Keratinocyte (primary cell): ENCODE results near the gene C15orf39. TPM values are rescaled to one million over a fixed set of nuclear protein-coding genes. Genes with fewer than 3 reads are reported as not detected.

ENCODE experiments used
- DNase-seq: peaks from one replicate; pipeline ENCODE4 v3.0.0-alpha.2; 2011; ENCODE audit warnings: low read depth, missing footprints, low spot score
- FAIRE-seq: peaks from 2 replicates; lab custom pipeline; 2011; peaks lifted over from hg19 to GRCh38; lab: Jason Lieb, UNC
- H2AFZ ChIP-seq: 2 replicates; pipeline ENCODE4 v1.6.0; 2012; ENCODE audit warnings: low read length, control low read depth, inconsistent platforms; ENCODE audit not compliant: control insufficient read depth
- H3K27ac ChIP-seq: 2 replicates; pipeline ENCODE4 v1.5.1; 2011; ENCODE audit warnings: low read length; ENCODE audit not compliant: control insufficient read depth, insufficient read depth
- H3K27me3 ChIP-seq: 3 replicates; pipeline ENCODE4 v1.6.0; 2011; ENCODE audit warnings: low read length; ENCODE audit not compliant: control insufficient read depth, insufficient read depth; ENCODE audit errors: extremely low read depth
- H3K36me3 ChIP-seq, 2 experiments: 2 replicates in 1 of 2; 3 replicates in 1 of 2; pipeline ENCODE4 v1.5.1; 2011; ENCODE audit warnings: low read length in 2 of 2, mild to moderate bottlenecking in 1 of 2; ENCODE audit not compliant: control insufficient read depth in 2 of 2, insufficient read depth in 2 of 2; ENCODE audit errors: extremely low read depth in 1 of 2
- H3K4me1 ChIP-seq: 3 replicates; pipeline ENCODE4 v1.5.1; 2011; ENCODE audit warnings: low read length; ENCODE audit not compliant: control insufficient read depth, insufficient read depth; ENCODE audit errors: extremely low read depth
- H3K4me2 ChIP-seq: 3 replicates; pipeline ENCODE4 v1.6.0; 2011; ENCODE audit warnings: low read depth, low read length; ENCODE audit not compliant: control insufficient read depth, insufficient read depth; ENCODE audit errors: extremely low read depth
- H3K4me3 ChIP-seq, 3 experiments: fragments of 200-600 bp in 1 of 3; sonication (generic) in 1 of 3; 2 replicates in 2 of 3; 3 replicates in 1 of 3; pipeline ENCODE4 v1.5.1; 2011 to 2016; ENCODE audit warnings: low read length in 3 of 3, mild to moderate bottlenecking in 3 of 3, control low read depth in 2 of 3, inconsistent platforms in 1 of 3, low read depth in 1 of 3, mixed read lengths in 1 of 3, mixed run types in 1 of 3, moderate library complexity in 1 of 3; ENCODE audit not compliant: control insufficient read depth in 2 of 3, insufficient read depth in 2 of 3; ENCODE audit errors: extremely low read depth in 1 of 3
- H3K79me2 ChIP-seq: 2 replicates; pipeline ENCODE4 v1.6.0; 2012; ENCODE audit warnings: low read length; ENCODE audit not compliant: control insufficient read depth, insufficient read depth
- H3K9ac ChIP-seq: 3 replicates; pipeline ENCODE4 v1.6.0; 2011; ENCODE audit warnings: low read length; ENCODE audit not compliant: control insufficient read depth, insufficient read depth; ENCODE audit errors: extremely low read depth
- H3K9me1 ChIP-seq: 3 replicates; pipeline ENCODE4 v1.6.0; 2011; ENCODE audit warnings: low read length; ENCODE audit not compliant: control insufficient read depth, insufficient read depth; ENCODE audit errors: extremely low read depth
- H3K9me3 ChIP-seq: 2 replicates; pipeline ENCODE4 v1.5.1; 2012; ENCODE audit warnings: low read depth, low read length; ENCODE audit not compliant: control insufficient read depth
- H4K20me1 ChIP-seq: 3 replicates; pipeline ENCODE4 v1.6.0; 2011; ENCODE audit warnings: low read length; ENCODE audit not compliant: control insufficient read depth, insufficient read depth; ENCODE audit errors: extremely low read depth
- CTCF ChIP-seq, 3 experiments: IDR thresholded peaks in 1 of 3; conservative IDR thresholded peaks in 1 of 3; optimal IDR thresholded peaks in 1 of 3; 2 replicates in 2 of 3; 3 replicates in 1 of 3; pipeline versions ENCODE3 to v1.5.1; 2011; ENCODE audit warnings: low read length in 3 of 3, mild to moderate bottlenecking in 3 of 3, moderate library complexity in 2 of 3, control low read depth in 1 of 3, inconsistent platforms in 1 of 3; ENCODE audit not compliant: insufficient read depth in 2 of 3; ENCODE audit errors: extremely low read depth in 1 of 3
- EZH2 ChIP-seq: IDR thresholded peaks from one replicate; pipeline ENCODE4 v1.6.1; 2012; ENCODE audit warnings: inconsistent platforms, mild to moderate bottlenecking, low read length, moderate library complexity
- dilution Hi-C: fragments of 300-500 bp; cut with MboI; formaldehyde crosslinking; loops from one replicate; pipeline ENCODE4 v1.7.0; 2020; ENCODE audit warnings: low sequenced_read_pairs; ENCODE audit not compliant: extremely low pct_ligation_motif_present
- polyA plus RNA-seq, 5 experiments: library from polyadenylated mRNA; depleted of rRNA in 3 of 5; stranded (reverse) in 3 of 5; stranded (forward) in 1 of 5; unstranded in 1 of 5; fragments of >200 nt; gene quantifications; 1 replicate in 1 of 5; 2 replicates in 3 of 5; 3 replicates in 1 of 5; pipeline versions ENCODE4 v1.2.1 to v1.2.3, GENCODE V29; 2011 to 2012; ENCODE audit warnings: missing spikeins in 2 of 5, low read depth in 1 of 5, low replicate concordance in 1 of 5

C15orf39 gene
- polyA plus RNA-seq, 1 donor (not counting 4 experiments of a cell fraction or from before 2014, with no cell fraction given) = 1.8 TPM

DNA sequence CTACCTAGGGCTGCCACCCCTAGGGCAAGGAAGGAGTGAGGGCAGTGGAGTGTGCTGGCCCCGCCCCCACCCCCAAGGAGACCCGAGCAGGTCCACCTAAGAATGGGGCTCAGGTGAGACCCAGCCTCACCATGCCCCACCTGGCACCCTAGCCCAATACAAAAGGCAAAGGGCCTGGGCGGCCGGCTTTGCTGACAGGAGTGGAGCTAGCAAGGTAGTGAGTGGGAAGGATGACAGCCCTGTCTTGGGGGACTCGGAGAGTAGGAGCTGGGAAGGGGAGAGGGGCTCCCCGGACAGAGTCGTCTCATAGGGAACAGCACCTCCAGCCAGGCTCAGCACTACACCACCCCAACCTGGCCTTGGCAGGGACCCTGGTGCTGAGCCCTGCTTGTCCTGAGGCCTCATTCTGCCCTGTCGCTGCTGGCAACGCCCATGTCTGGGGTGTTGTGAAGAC lies 12.1 kb downstream of the C15orf39 start:
- no peaks in the 10 kb centered on the region for H3K9me3 ChIP-seq
- TF ChIP-seq EZH2 = no peak
- DNase-seq (no peak), FAIRE-seq (no peak)
- H3K9ac ChIP-seq = no peak overlapping the region
- peaks cover 21% of the 10 kb centered on the region for H3K79me2 ChIP-seq
- peaks cover 32% of the 10 kb centered on the region for H4K20me1 ChIP-seq
- H3K4me2 ChIP-seq = no peak overlapping the region
- no peaks in the 10 kb centered on the region for H3K9me1 ChIP-seq
- peaks cover 7% of the 10 kb centered on the region for H3K4me1 ChIP-seq
- H3K27me3 ChIP-seq = no peaks in the 10 kb centered on the region
- H3K4me3 ChIP-seq = no peak overlapping the region
- H3K36me3 ChIP-seq = peaks cover 26 to 33% of the 10 kb centered on the region in 2 experiments
- no peak overlapping the region for H3K27ac ChIP-seq
- H2AFZ ChIP-seq = no peak overlapping the region
- dilution Hi-C loops = no loop called here

GRCh38 chr15:75214293-75215096 lies 12.8 kb downstream of the C15orf39 start:
- Histone ChIP-seq H3K4me3 (no peak overlapping the region), H3K27me3 (no peaks in the 10 kb centered on the region), H3K79me2 (peaks cover 14% of the 10 kb centered on the region), H3K4me1 (peaks cover 7% of the 10 kb centered on the region), H3K4me2 (no peak overlapping the region), H3K9me3 (no peaks in the 10 kb centered on the region), H3K27ac (no peak overlapping the region), H3K9ac (no peak overlapping the region), H4K20me1 (peaks cover 28% of the 10 kb centered on the region), H3K9me1 (no peaks in the 10 kb centered on the region), H3K36me3 (peaks cover 19 to 27% of the 10 kb centered on the region in 2 experiments), H2AFZ (no peak overlapping the region)
- no peak for TF ChIP-seq CTCF (optimal IDR thresholded peaks at IDR 0.05 in 1 of 3, IDR thresholded peaks at IDR 0.05 in 1 of 3, conservative IDR thresholded peaks at IDR 0.05 in 1 of 3; ENCODE audit: extremely low read depth in 1 of 3, insufficient read depth in 2 of 3, low read length in 3 of 3)
- no peak for TF ChIP-seq EZH2
- dilution Hi-C loops = no loop called here
- FAIRE-seq (no peak), DNase-seq (no peak)
